Neural crest cell (in vitro differentiated cells): Measurements from ENCODE around the gene PLXNA1. TPM values are rescaled to one million over a fixed set of nuclear protein-coding genes. Genes with fewer than 3 reads are reported as not detected.

ENCODE experiments used
- DNase-seq: peaks from one replicate; pipeline ENCODE4 v3.0.0; 2021; ENCODE audit warnings: low read depth, mixed read lengths, low spot score
- H3K27ac Mint-ChIP-seq: one replicate; pipeline ENCODE4 v1.8.0; 2021; ENCODE audit warnings: mild to moderate bottlenecking, mixed read lengths; ENCODE audit not compliant: unreplicated experiment
- H3K27me3 Mint-ChIP-seq: 2 replicates; pipeline ENCODE4 v1.8.0; 2021; ENCODE audit warnings: low read depth, mild to moderate bottlenecking, mixed read lengths
- H3K36me3 Mint-ChIP-seq: 2 replicates; pipeline ENCODE4 v1.8.0; 2021; ENCODE audit warnings: low read depth, mild to moderate bottlenecking, mixed read lengths
- H3K4me1 Mint-ChIP-seq: 2 replicates; pipeline ENCODE4 v1.8.0; 2021; ENCODE audit warnings: mixed read lengths
- H3K4me3 Mint-ChIP-seq: one replicate; pipeline ENCODE4 v1.8.0; 2021; ENCODE audit warnings: mild to moderate bottlenecking, mixed read lengths
- H3K9me3 Mint-ChIP-seq: 2 replicates; pipeline ENCODE4 v1.8.0; 2021; ENCODE audit warnings: mixed read lengths
- CTCF ChIP-seq: fragments of 200-600 bp; sonication (generic); conservative IDR thresholded peaks from 2 replicates; pipeline ENCODE4 v1.5.0; 2021; ENCODE audit warnings: antibody characterized with exemption, mild to moderate bottlenecking
- total RNA-seq: library from RNA; stranded (reverse); gene quantifications from 2 replicates; pipeline ENCODE4 v1.2.1, GENCODE V29; 2021

Gene PLXNA1
- total RNA-seq, 1 donor from 2014 or later: 94.0 TPM

GRCh38 chr3:126982126-126982470, 817 bp upstream of the PLXNA1 start:
- H3K4me3 Mint-ChIP-seq: peak overlapping the region; percentile 90
- H3K4me1 Mint-ChIP-seq: peaks cover 16% of the 10 kb centered on the region
- H3K36me3 Mint-ChIP-seq: no peaks in the 10 kb centered on the region
- peaks cover 16% of the 10 kb centered on the region for H3K27me3 Mint-ChIP-seq
- H3K27ac Mint-ChIP-seq: no peak overlapping the region
- no peaks in the 10 kb centered on the region for H3K9me3 Mint-ChIP-seq
- no peak for TF ChIP-seq CTCF
- no peak for DNase-seq

DNA sequence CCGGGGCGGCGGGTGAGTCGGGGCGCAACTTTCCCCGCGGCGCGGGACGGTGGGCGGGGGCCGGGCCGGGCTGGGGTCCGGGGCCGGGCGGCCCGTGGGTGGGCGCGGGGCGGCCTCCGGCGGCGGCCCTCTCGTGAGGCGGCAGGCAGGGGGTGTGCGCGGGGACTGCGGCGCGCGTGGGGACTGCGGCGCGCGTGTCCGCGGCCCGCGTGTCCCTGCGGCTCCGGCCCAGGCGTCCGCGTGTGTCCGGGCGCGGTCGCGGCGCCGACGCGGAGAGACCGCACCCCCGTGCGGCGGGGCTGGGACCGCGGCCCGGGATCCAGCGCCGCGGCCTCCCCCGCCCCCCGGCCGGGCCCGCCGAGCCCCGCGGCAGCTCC, 349 bp downstream of the PLXNA1 start:
- H3K36me3 Mint-ChIP-seq: no peaks in the 10 kb centered on the region
- H3K27ac Mint-ChIP-seq: no peak overlapping the region
- H3K27me3 Mint-ChIP-seq: peaks cover 14% of the 10 kb centered on the region
- no peak overlapping the region for H3K4me3 Mint-ChIP-seq
- DNase-seq: no peak
- H3K9me3 Mint-ChIP-seq: no peaks in the 10 kb centered on the region
- no peak for TF ChIP-seq CTCF
- H3K4me1 Mint-ChIP-seq: peaks cover 15% of the 10 kb centered on the region

DNA sequence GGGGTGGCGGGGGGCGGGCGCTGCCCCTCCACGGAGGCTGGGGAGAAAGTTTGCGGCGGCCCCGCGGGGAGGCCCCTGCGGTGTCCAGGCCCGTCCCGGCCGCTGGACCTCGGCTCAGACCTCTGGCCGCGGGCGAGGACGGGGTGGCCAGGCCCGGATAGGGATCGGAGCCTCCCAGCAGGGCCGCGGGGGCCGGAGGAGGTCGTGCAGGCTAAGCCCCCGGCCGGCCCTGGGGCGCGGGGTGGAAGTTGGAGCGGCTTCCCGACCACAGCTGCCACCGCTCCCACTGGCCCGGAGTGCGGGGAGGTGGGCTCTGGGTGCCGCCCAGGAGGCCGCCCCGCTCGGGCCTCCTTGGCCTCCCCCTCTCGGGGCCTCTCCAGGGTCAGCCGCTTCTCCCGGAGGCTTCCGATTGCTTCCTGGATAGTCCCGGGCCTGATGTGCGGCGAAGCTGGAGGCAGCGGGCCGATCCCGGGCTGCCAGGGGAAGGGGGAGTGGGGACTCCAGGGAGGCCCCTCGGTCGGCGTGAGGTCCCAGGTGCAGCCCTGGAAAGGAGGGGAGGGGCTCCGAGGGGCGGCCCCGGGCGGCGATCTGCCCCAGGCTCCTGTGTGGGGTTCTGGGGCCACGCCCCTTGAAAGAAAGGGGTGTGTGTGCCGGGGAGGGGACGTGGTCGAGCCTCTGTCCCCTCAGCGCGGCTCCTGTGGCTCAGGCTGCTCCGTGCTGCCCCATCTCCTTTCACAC, 907 bp downstream of the PLXNA1 start:
- Mint-ChIP-seq H3K27me3 (peaks cover 11% of the 10 kb centered on the region), H3K9me3 (no peaks in the 10 kb centered on the region), H3K4me3 (peak overlapping the region; percentile 70), H3K27ac (no peak overlapping the region), H3K36me3 (no peaks in the 10 kb centered on the region), H3K4me1 (peaks cover 12% of the 10 kb centered on the region)
- no peak for TF ChIP-seq CTCF
- peak; percentile 29 for DNase-seq

DNA sequence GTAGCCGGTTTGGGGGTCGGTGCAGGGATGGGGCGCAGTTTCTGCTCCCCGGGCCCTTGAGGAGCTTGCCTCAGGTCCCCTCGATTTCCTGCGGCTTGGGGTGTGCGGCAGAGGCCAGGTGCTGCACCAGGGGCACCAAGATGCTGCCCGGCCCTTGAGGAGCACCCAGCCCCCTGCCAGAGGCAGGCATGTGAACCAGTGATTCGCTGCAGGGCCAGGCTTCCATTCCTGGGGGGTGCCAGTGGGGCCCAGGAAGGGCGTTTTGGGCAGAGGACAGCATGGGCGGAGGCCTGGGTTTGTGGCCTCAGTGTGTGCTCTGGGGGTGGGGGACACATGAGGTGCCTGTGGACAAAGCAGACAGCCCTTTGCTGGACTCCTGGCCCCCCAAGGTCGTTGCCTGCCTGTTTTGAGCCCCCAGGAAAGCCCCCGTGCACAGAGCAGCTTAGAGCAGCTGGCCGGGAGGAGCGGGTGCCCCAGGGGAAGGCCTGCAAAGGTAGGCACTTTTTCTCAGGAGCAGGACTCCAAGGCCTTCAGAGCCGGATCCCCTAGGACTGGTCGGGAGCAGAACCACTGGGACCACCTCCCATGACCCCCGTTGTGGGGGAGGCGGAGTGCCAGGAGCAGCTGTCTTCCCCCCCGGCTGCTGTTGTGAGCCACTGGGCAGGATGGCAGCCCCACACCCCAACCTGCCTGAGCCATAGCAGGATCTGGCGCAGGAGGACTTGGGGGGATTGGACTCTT, 1.6 kb downstream of the PLXNA1 start:
- Mint-ChIP-seq H3K36me3 (no peaks in the 10 kb centered on the region), H3K27ac (no peak overlapping the region)
- TF ChIP-seq CTCF: no peak

DNA sequence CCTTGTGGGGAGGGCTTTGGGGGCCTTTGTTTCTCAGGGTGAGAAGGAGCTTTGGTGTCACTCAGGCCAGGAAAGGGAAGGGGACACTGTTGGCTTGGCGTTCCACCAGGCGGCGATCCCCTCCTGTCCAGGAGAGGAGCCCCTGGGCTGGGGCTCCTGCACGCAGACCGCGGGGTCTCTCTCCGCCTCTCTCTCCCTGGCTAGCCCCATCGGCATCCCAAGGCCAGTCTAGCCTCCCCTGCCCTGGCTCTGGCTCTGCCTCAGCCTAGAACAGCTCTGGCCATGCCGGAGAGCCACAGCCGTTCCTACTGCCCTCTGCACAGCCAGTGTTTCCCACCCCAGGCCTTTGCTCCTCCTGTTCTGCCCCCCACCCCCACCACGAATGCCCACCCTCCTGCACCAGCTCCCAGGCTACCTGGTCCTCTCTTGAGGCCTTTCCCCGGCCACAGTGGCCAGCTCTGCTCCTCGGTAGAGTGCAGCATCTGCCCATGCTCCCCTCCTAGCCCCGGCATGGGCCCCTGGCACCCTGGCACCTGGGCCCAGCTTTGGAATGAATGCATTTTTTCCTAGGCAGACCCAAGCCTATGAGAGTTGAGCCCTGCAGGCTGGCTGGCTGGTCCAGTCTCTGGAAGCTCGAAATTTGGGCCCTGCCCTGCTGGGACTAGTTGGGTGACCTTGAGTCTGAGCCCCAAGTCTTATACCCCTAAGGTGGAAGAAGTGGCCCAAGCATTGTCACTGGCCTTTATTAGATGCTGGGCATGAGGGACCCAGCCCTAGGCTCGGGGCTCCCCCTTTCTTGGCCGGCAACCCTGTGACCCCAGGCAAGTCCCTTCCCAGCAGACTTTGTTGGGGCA, 2.4 kb downstream of the PLXNA1 start:
- H3K4me3 Mint-ChIP-seq: peak overlapping the region; percentile 81
- H3K27ac Mint-ChIP-seq: no peak overlapping the region
- no peaks in the 10 kb centered on the region for H3K36me3 Mint-ChIP-seq
- no peaks in the 10 kb centered on the region for H3K9me3 Mint-ChIP-seq
- peak; percentile 14 for DNase-seq
- H3K4me1 Mint-ChIP-seq: peaks cover 12% of the 10 kb centered on the region
- H3K27me3 Mint-ChIP-seq: peaks cover 8% of the 10 kb centered on the region
- TF ChIP-seq CTCF: no peak

More for the DNA sequence above, 1.6 kb downstream of the PLXNA1 start:
- Mint-ChIP-seq H3K27me3 (peaks cover 11% of the 10 kb centered on the region), H3K4me1 (peaks cover 12% of the 10 kb centered on the region), H3K4me3 (peak overlapping the region; percentile 81), H3K9me3 (no peaks in the 10 kb centered on the region)
- DNase-seq: no peak
